Spleen (tissue), 11 donors: ENCODE results near the gene CLMP. TPM values are rescaled to one million over a fixed set of nuclear protein-coding genes. Genes with fewer than 3 reads are reported as not detected.
A peak's percentile ranks its signal among the peaks of the same experiment; 100 is the strongest.
"Not testable (repeated sequence)": the region's sequence is repeated elsewhere in the genome, so short reads cannot be mapped to it uniquely, and the experiment has no call there.

Experiments
- DNase-seq: peaks from one replicate; pipeline ENCODE4 v3.0.0-alpha.2; 2020
- H3K27ac ChIP-seq, 8 donors: fragments of 200-600 bp; sonication (generic) in 7 of 8; 1 replicate in 4 of 8; 2 replicates in 4 of 8; pipeline versions ENCODE4 v1.5.0 to v1.8.0; 2016 to 2021; ENCODE audit warnings: inconsistent platforms in 4 of 8, mild to moderate bottlenecking in 4 of 8, moderate library complexity in 1 of 8
- H3K27me3 ChIP-seq, 7 donors: fragments of 200-600 bp; sonication (generic) in 6 of 7; replicated peaks in 1 of 7; 1 replicate in 4 of 7; 2 replicates in 3 of 7; pipeline versions ENCODE4 v1.5.0 to v1.8.0; 2016 to 2021; ENCODE audit warnings: inconsistent platforms in 3 of 7, mild to moderate bottlenecking in 1 of 7
- H3K36me3 ChIP-seq, 6 donors: fragments of 200-600 bp; sonication (generic) in 5 of 6; 1 replicate in 4 of 6; 2 replicates in 2 of 6; pipeline versions ENCODE4 v1.5.0 to v1.8.0; 2016 to 2021; ENCODE audit warnings: inconsistent platforms in 2 of 6
- H3K4me1 ChIP-seq, 6 donors: fragments of 200-600 bp; sonication (generic) in 5 of 6; 1 replicate in 3 of 6; 2 replicates in 3 of 6; pipeline versions ENCODE4 v1.5.0 to v1.8.0; 2016 to 2021; ENCODE audit warnings: inconsistent platforms in 3 of 6
- H3K4me3 ChIP-seq, 8 donors: fragments of 200-600 bp; sonication (generic) in 7 of 8; 1 replicate in 4 of 8; 2 replicates in 4 of 8; pipeline versions ENCODE4 v1.5.0 to v1.8.0; 2016 to 2021; ENCODE audit warnings: inconsistent platforms in 4 of 8, mild to moderate bottlenecking in 4 of 8, moderate library complexity in 2 of 8
- H3K9me3 ChIP-seq, 8 donors: fragments of 200-600 bp; sonication (generic) in 7 of 8; 1 replicate in 4 of 8; 2 replicates in 4 of 8; pipeline versions ENCODE4 v1.5.0 to v1.8.0; 2016 to 2021; ENCODE audit warnings: inconsistent platforms in 4 of 8
- POLR2A ChIP-seq, 3 donors: fragments of 450-650 bp; IDR thresholded peaks; one replicate each; pipeline ENCODE4 v1.5.1; 2017; ENCODE audit warnings: antibody characterized with exemption in 3 of 3, mild to moderate bottlenecking in 1 of 3
- POLR2AphosphoS5 ChIP-seq, 3 donors: sonication (generic); formaldehyde crosslinking; IDR thresholded peaks; one replicate each; pipeline ENCODE4 v1.5.1; 2017; ENCODE audit warnings: antibody characterized with exemption in 3 of 3
- WGBS, 5 donors: extraction: QIAGEN DNeasy Blood & Tissue Kit in 3 of 5; methylation state at CpG; one replicate each; pipeline versions ENCODE4 v1.1.5 to v1.1.7; 2013 to 2018; 5-methylcytosine and 5-hydroxymethylcytosine counted together
- intact Hi-C: fragments of 100-400 bp; cut with DNase I; formaldehyde crosslinking; loops from one replicate; pipeline ENCODE4 v1.15.0; 2023; ENCODE audit warnings: low total_unique reads
- polyA plus RNA-seq, 3 donors: library from polyadenylated mRNA; stranded (reverse); fragments of 200-250 nt; gene quantifications; one replicate each; pipeline ENCODE4 v1.2.1, GENCODE V29; 2013
- total RNA-seq, 7 donors: library from RNA; depleted of rRNA in 3 of 7; stranded (reverse); fragments of >200 nt in 3 of 7; fragmentation: NEBNext Ultra II Directional in 4 of 7; extraction: Animal tissue kit (Norgen Biotek cat#: 25700) in 4 of 7; gene quantifications; one replicate each; pipeline versions ENCODE4 v1.1.0 to v1.2.1, GENCODE V29; 2016 to 2021
- TF ChIP-seq, protein P1 (sequence below), 11 experiments: fragments of 200-600 bp in 7 of 11; fragments of 450-650 bp in 4 of 11; sonication (generic) in 4 of 11; IDR thresholded peaks in 8 of 11; conservative IDR thresholded peaks in 3 of 11; 1 replicate in 7 of 11; 2 replicates in 4 of 11; pipeline versions ENCODE4 v1.4.0 to v1.8.0; 2016 to 2021; ENCODE audit warnings: antibody characterized with exemption in 11 of 11, inconsistent platforms in 4 of 11, mild to moderate bottlenecking in 1 of 11
- donor health status: healthy with polysubstance abuse.
- donor health status: DM: no; HTN: no; CAD: no; lungs with moderate emphysema.
- donor health status: DM: no; HTN: no; CAD: no.
- donor health status: Bipolar disorder and iron deficiency.
- donor health status: healthy.
- donor health status: DM: no; HTN: no; CAD: no.
- donor health status: DM: yes; HTN: yes; CAD: no.

The CLMP gene
- total and polyA plus RNA-seq, 10 donors = 3.1 to 36.5 (median 13.1) TPM

DNA sequence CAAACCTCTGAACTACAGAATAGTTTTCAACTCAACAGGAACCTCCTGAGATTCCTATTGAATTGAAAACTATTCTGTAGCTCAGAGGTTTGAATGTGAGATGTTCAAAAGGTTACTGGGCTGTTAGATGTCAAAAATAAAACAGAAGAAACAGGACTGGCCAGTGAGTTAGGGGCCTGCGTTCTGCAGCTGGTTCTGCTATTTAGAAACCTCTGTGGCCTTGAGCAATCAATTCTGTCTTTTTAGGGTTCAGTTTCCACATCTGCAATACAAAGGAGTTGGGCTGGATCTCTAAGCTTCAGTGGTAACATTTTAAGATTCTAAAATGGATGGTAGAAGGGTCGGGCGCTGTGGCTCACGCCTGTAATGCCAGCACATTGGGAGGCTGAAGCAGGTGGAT is 55.8 kb downstream of the CLMP start:
- peaks cover 0 to 20% (median 7%) of the 10 kb centered on the region in 6 donors for H3K4me1 ChIP-seq
- no peak for DNase-seq
- peak overlapping the region in 1 of 8 donors; percentile 64 for H3K27ac ChIP-seq
- intact Hi-C loops = no loop called here
- H3K36me3 ChIP-seq = no peaks in the 10 kb centered on the region
- TF ChIP-seq POLR2AphosphoS5 (IDR thresholded peaks at IDR 0.05) (no peak), POLR2A (IDR thresholded peaks at IDR 0.05) (no peak)
- TF ChIP-seq, protein P1, sequence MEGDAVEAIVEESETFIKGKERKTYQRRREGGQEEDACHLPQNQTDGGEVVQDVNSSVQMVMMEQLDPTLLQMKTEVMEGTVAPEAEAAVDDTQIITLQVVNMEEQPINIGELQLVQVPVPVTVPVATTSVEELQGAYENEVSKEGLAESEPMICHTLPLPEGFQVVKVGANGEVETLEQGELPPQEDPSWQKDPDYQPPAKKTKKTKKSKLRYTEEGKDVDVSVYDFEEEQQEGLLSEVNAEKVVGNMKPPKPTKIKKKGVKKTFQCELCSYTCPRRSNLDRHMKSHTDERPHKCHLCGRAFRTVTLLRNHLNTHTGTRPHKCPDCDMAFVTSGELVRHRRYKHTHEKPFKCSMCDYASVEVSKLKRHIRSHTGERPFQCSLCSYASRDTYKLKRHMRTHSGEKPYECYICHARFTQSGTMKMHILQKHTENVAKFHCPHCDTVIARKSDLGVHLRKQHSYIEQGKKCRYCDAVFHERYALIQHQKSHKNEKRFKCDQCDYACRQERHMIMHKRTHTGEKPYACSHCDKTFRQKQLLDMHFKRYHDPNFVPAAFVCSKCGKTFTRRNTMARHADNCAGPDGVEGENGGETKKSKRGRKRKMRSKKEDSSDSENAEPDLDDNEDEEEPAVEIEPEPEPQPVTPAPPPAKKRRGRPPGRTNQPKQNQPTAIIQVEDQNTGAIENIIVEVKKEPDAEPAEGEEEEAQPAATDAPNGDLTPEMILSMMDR (IDR thresholded peaks at IDR 0.05 in 8 of 11, conservative IDR thresholded peaks at IDR 0.05 in 3 of 11) = no peak
- no peak overlapping the region for H3K4me3 ChIP-seq
- no peaks in the 10 kb centered on the region for H3K9me3 ChIP-seq
- 86 to 92% (median 87%) methylated on average over 4 of the region's 4 CpGs for WGBS, 5 donors
- no peaks in the 10 kb centered on the region for H3K27me3 ChIP-seq

DNA sequence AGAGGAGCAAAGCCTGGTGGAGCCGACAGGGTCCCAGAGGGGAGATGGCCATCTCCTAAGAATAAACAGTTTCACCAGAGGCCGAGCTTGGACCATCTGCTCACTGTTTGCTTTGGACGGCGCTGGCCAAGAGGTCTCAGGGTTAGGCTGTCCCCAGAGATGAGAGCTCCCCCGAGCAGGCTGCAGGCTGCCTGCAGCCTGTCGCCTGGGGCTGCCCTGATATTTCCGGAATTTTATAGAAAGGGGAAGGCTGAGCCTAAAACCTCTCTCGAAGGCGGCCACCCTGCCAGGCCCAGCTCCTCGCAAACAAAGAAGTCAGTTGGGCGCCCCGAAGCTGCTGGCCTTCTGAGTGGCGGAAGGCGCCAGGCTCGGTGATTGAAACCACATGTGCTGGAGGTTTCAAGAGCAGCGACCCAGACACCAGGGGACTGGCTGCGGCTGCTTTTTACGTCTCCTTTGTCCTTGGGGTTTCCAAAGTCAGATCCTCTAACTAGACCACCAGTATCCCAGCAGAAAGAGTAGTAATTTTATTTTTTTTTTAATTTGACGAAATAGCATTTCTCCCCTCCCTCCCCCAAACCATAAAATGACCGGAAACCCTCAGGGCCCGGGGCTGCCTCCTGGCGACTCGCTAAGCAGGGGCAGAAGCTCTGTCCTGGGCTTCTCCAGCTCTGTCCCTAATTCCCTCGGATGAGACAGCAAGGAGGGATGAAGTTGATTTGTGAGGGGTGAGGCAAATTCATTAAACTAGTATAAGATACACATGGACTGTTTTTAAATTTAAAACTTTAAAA is 57.4 kb downstream of the CLMP start:
- WGBS, 5 donors = 23 to 43% (median 32%) methylated on average over 23 to 24 of the region's 24 CpGs
- no peaks in the 10 kb centered on the region for H3K9me3 ChIP-seq
- no peaks in the 10 kb centered on the region for H3K27me3 ChIP-seq
- H3K4me1 ChIP-seq = peaks cover 0 to 20% (median 7%) of the 10 kb centered on the region in 6 donors
- TF ChIP-seq POLR2AphosphoS5 (IDR thresholded peaks at IDR 0.05) = peak; percentile 20 to 66 (median 65)
- TF ChIP-seq, protein P1 (IDR thresholded peaks at IDR 0.05 in 8 of 11, conservative IDR thresholded peaks at IDR 0.05 in 3 of 11) = no peak
- H3K4me3 ChIP-seq = peak overlapping the region in 1 of 8 donors; percentile 24
- H3K27ac ChIP-seq = peak overlapping the region in 7 of 8 donors; percentile 33 to 73 (median 64)
- peak; percentile 80 for DNase-seq
- H3K36me3 ChIP-seq = no peaks in the 10 kb centered on the region
- intact Hi-C loops = no loop called here

DNA sequence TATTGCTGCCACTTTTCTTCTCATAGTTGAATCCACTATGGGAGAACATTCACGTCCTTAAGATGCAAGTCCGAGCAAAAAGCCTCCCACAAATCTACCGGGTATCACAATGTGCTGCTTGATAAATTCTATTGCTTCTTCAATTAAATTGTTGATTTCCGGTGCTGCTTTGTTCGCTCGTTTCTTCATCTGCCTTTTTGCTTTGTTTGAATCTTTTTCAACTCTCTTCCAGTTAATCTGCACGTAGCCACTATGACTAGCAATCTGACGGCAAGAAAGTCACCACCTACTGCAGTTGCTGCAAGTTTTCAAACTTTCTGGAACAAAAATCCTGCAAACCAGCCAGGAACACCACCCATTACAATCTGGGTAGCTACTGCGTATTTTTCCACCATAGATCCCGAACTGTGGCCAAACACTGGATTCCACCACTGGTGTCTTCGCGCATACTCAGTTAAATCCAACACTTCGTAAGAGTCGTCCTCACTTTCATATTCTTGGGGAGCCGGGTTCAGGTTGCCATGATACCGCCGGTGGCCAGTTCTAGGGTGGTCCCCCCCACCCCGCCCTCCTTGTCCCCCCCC is 59.1 kb downstream of the CLMP start:
- peak overlapping the region in 1 of 8 donors; percentile 73 for H3K27ac ChIP-seq
- peaks cover 0 to 20% (median 7%) of the 10 kb centered on the region in 6 donors for H3K4me1 ChIP-seq
- H3K36me3 ChIP-seq = no peaks in the 10 kb centered on the region
- H3K9me3 ChIP-seq = no peaks in the 10 kb centered on the region
- intact Hi-C loops = no loop called here
- H3K4me3 ChIP-seq = no peak overlapping the region
- no peak for TF ChIP-seq POLR2A (IDR thresholded peaks at IDR 0.05)
- TF ChIP-seq POLR2AphosphoS5 (IDR thresholded peaks at IDR 0.05) = no peak
- TF ChIP-seq, protein P1 (IDR thresholded peaks at IDR 0.05 in 8 of 11, conservative IDR thresholded peaks at IDR 0.05 in 3 of 11) = no peak
- DNase-seq = no peak
- no peaks in the 10 kb centered on the region for H3K27me3 ChIP-seq
- WGBS, 5 donors = 89 to 97% (median 93%) methylated on average over 18 of the region's 18 CpGs

DNA sequence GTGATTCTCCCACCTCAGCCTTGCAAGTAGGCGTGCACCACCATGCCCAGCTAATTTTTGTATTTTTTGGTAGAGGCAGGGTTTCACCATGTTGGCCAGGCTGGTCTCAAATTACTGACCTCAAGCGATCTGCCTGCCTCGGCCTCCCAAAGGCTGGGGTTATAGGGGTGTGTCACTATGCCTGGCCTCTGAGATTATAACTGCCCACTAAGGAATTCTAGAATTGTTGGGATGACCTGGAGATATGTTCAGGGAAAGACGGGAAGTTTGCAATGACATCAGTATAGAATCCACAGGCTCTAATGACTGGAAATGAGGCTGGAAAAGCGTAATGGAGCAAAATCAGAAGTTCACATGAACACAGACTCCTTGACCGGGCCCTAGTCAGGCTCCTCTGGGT is 62.2 kb downstream of the CLMP start:
- no peak for DNase-seq
- Histone ChIP-seq H3K27me3 (no peaks in the 10 kb centered on the region), H3K36me3 (no peaks in the 10 kb centered on the region), H3K4me1 (peaks cover 0 to 8% (median 5%) of the 10 kb centered on the region in 6 donors), H3K9me3 (no peaks in the 10 kb centered on the region), H3K27ac (no peak overlapping the region), H3K4me3 (no peak overlapping the region)
- 91 to 97% (median 96%) methylated on average over 6 of the region's 6 CpGs for WGBS, 5 donors
- TF ChIP-seq POLR2AphosphoS5 (IDR thresholded peaks at IDR 0.05) (no peak), POLR2A (IDR thresholded peaks at IDR 0.05) (no peak)
- TF ChIP-seq, protein P1 (IDR thresholded peaks at IDR 0.05 in 8 of 11, conservative IDR thresholded peaks at IDR 0.05 in 3 of 11) = no peak
- intact Hi-C loops = no loop called here

DNA sequence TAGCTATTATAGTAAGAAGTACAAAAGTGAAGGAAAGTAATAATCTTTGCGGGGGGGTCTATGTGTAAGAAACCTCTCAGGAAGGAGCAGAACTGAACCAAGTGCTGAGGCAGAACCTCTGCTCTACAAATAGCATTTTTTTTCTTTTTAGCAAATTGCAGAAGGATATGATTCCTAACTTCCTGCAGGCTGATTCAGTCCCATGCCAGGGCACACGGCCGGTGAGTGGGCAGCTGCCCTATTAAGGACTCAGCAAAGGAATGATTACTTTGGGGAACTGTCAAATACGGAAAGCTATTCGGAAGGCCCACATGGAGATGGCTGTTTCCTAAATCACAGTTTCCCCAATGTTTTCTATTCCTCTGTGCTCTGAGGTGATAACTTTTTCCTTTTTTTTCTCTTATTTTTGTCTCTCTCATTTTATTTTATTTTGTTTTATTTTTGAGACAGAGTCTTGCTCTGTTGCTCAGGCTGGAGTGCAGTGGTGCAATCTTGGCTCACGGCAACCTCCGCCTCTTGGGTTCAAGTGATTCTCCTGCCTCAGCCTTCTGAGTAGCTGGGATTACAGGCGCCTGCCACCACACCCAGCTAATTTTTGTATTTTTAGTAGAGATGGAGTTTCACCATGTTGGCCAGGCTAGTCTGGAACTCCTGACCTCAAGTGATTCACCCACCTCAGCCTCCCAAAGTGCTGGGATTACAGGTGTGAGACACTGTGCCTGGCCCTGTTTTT is 62.8 kb downstream of the CLMP start:
- H3K4me1 ChIP-seq, H3K4me3 ChIP-seq, H3K36me3 ChIP-seq, H3K9me3 ChIP-seq, intact Hi-C loops, DNase-seq, H3K27me3 ChIP-seq: not testable (repeated sequence)
- WGBS, 5 donors = 66 to 77% (median 69%) methylated on average over 8 of the region's 8 CpGs
- peak overlapping the region in 1 of 8 donors; percentile 11 for H3K27ac ChIP-seq
